HG03039 (cell line): ENCODE data around the gene PXDN.
"Not testable (repeated sequence)": the region's sequence is repeated elsewhere in the genome, so short reads cannot be mapped to it uniquely, and the experiment has no call there.

Source experiments
- ATAC-seq: cut with Tn5 transposase; IDR thresholded peaks from one replicate; pipeline ENCODE4 v1.9.1; 2021; ENCODE audit warnings: mild to moderate bottlenecking, moderate library complexity; ENCODE audit not compliant: unreplicated experiment

PXDN gene

DNA sequence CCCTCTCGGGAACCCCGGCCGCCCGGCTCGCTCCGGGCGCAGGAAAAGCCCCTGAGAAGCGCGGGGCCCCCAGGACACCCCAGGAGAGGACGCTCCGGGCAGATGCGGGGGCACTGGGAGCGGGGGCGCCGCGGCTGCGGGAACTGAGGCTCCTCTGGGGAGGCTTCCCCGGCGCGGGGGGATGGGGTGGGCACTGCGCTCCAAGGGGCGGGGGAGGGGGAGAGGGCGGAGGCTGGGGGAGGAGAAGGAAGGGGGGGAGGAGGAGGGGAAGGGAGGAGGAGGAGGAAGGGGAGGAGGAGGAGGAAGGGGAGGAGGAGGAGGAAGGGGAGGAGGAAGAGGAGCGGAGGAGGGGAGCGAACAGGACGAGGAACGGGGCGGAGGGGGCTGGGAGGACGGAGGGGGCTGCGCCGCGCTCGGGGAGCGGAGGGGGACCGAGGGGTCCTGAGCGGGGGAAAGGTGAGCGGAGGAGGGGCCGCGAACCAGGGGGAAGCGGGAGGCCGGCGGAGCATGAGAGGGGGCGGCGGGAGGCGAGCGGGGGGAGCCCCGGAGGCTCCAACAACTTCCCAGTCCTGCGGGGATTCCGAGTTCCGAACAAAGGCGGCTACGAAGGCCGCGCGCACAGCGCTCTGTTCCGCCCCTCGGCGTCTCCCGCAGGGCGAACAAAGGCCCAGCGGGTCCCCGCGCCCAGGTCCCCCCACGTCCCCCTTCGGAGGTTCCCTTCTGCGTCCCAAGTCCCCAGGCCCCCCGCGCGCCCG is 742 bp downstream of the PXDN start:
- ATAC-seq = no peak

DNA sequence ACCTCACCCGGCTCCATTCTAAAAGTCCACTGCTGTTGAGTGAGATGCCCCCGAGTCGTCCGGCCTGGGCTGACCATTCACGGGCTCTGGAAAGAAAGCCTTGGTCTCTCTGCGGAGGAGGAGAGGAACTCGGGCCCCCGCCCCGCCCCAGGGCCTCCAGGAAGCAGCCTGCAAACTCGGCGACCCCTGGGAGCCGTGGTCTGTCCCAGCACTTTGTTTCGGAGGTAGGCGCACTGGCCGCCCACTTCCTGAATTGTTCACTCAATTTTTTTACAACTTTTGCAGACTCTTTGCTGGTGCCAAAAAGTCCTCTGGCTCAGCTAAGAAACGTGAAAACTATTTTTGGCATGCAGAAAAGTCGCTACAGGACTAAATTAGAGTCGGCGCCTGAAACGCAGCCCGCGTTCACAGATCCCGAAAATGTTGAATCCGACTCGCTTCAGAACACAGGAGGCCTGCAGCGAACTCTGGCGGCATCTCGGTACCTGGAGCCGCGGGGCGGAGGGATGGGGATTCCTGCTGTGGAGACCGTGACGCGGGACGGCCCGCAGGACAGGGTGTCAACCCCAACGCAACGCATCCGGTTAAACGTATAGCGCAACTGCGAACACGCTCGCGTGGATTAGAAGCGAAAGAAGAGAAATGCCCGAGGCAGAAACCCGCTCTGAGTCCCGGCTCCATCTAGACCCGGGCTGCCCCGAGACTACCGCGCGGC is 1.5 kb downstream of the PXDN start:
- ATAC-seq = no peak

DNA sequence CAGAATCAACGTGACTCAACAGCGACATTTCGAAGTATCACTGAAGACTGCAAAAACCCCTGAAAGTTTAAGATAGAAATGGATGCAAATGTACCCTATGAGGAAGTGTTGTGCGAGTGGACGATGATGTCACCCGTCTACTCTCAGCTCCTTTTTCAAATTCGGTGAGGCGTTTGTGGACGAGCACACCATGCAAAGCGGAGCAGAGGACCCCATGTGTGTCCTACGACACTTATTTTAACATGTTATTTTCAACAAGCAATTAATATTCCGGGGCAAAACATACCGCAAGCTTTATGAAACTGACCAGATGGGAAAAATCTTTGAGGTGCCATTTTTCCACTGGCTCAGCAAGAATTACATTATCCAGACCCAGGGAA is 2.0 kb downstream of the PXDN start:
- no peak for ATAC-seq

DNA sequence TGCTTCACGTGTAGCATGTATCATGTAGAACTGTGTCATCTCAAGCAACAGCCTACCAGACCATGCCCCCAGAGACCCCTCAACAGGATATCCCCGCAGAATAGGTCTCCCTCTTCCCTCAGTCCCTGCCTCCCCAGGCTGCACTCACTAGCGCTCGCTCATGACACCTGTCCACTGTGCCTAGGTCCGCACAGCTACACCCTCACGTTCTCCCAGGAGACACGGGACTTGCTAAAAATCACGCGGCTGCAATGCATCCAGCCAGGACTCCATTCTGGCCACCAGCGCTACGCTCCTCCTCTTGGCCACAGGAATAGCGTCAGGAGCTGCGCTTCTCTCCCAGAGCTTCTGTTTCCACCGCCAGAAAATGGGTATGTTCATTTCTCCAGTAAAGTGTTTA is 2.5 kb downstream of the PXDN start:
- no peak for ATAC-seq

DNA sequence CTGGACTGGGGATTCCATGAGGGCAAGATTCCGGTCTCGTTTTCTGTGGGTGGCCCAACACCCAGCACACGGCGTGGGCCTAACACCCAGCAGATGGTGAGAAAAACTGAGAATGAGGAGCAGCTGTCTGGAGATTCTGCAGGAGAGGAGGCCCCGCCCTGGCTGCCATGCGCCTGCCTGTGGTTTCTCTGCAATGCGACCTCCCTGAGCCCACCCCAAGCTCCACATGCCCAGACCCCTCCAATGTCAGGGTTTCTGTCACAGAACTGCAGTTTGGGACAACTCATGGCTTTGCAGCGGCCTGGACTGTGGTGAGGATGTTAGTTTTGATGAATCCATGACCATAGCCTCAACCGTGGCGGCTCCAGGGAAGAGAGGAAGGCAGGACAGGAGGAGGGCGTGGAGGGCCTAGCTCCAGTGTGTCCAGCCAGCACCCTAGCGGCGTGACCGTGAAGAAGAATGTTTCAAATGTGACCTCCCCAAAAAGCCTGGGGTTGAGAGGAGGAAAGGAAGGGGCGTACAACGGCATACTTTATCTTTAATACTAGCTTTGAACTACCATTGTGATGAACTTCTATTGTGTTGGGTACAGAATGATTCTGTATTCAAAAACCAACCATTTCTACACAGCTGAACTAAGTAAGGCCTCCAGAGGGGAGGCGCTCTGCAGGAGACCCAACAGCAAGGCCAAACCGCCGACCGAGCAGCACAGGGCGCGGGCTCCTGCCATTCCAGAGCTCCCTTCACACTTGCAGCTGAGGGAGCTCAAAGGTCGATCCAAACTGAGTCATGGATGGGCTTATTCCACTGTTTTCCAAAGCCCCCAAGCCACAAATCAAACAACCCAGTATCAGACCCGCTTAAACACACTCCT is 3.4 kb downstream of the PXDN start:
- ATAC-seq = no peak

DNA sequence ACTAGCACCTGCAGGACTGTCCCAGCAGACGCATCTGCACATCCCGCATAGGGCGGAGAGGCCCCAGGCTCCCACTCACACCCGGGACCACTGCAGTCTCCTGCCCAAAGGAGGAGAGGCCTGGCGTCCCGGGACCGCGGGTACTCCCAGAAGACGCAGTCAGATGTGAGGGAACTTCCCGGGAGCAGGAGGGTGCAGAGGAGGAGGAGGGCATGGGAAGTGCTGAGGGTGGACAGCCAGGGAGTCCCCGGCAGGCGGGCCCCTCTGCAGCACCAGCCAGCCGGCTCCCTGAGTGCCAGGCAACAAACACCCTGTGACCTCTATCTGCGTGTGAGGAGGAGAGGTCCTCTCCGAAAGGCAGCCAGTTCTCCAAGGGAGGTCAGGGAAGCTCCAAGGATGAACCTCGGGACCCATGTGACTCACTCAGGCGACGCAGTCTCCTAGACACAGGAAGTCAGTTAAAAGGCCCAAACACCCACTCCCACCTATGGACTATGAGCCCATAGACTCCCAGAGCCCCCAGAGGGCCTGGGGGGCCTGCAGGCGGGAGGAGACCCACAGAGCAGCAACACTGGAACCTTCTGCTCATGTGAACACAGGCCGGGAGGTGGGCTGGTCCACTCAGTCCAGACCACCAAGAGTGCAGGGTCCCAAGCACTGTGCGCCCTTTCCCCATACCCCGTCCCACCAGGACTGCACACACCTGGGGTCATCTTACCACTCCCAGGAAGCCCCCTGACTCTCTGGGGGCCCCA is 4.2 kb downstream of the PXDN start:
- no peak for ATAC-seq

DNA sequence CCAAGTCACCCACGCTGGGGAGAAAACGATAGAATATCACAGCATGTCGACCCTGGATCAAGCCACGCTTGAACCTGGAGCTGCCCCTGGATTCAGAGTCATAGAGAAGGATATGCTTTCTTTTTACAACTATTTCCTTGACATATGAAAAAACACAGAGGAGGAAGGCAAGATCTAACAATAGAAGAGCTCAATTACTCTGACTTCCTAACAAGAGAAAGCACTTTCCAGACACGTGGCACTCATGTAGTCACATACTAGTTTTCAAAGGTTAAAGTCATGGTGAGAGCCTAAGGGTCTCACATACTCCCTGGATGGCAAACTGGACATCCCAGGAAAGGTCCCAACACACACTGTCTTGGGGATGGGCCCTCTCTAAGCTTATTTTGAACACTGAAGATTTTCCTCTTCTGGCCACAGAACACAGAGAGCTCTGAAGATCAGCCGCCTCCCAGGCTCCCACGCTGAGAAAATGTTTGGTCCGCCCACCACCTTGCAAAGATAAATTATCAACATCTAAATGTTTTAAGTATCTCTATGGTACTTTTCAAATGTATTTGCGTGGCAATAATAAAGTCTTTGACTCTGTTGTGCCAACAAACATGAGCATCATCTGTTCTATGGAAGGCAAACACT is 4.9 kb downstream of the PXDN start:
- ATAC-seq = no peak

DNA sequence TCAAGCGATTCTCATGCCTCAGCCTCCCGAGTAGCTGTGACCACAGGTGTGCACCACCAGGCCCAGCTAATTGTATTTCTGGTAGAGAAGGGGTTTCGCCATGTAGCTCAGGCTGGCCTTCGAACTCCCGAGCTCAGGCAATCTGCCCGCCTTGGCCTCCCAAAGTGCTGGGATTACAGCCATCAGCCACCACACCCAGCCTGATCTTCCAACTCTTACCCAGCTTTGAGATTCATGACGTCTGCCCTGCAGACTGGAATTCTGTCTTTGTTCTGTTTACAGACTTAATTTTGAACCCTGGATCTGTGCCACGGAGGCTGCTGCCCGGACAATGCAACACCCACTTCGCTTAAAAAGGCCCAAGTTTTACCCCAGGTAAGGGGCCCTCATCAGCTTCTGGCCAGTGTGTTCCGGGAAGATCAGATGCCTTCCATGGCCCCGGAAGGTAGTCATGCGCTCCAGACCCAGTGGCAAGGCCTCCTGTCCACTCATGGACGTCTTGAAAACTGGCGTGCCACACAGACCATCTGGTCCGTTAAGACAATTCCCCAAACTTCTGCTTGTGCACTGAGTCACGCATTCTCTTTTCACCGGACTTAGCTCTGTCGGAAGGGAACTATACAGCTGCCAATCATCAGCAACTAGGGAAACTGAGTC is 5.5 kb downstream of the PXDN start:
- ATAC-seq = no peak

DNA sequence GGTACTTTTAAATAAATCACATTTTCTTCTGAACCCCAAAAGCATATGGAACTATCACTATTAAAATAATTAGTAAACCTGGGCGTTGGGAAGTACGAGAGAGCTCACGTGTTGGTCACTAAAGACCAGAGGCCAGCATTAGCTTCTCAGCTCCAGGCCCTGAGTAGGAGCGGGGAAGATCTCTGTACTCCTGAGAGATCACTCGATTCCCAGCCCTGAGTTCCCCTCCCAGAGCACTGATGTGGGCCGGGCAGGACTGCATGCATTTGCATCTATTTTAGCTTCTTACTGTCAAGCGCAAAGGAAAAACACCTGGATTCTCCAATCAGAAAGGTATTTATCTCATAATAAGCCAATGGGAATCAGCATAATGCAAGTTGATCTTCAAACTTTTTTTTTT is 6.2 kb downstream of the PXDN start:
- ATAC-seq = no peak

DNA sequence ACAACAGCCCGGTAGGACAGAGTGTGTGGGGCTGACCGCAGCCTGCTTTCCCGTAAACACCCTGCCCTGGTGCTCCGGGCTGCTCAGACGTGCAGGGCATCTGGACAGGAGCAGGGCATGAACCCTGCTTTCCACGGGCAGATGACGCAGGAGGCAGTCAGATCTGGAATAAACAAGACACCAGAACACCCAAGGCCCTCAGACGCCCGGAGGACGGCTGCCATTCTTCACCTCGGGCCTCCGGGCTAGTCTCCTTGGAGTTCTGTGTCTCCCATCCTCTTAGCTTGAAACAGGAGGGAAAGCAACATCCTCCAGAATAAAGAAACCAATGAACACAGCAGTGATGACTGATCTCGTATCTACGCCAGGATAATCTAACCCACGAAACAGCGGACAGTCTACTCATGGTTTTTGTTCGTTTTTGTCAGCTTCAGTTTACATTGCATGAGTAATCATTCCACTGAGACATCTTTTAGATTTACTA is 7.3 kb downstream of the PXDN start:
- no peak for ATAC-seq

DNA sequence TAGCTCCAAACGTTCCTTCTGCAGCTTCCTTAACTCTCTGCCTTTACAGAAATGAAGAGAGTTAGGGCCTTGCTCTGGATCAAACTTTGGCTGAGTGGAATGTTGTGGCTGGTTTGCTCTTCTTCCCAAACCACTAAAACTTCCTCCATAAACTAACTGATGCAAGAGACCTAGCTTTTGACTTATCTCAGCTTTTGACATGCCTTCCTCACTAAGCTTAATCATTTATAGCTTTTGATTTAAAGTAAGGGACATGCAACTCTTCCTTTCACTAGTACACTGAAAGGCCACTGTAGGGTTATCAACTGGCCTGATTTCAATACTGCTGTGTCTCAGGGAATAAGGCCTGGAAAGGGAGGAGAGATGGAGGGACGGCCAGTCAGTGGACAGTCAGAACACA is 8.3 kb downstream of the PXDN start:
- no peak for ATAC-seq

DNA sequence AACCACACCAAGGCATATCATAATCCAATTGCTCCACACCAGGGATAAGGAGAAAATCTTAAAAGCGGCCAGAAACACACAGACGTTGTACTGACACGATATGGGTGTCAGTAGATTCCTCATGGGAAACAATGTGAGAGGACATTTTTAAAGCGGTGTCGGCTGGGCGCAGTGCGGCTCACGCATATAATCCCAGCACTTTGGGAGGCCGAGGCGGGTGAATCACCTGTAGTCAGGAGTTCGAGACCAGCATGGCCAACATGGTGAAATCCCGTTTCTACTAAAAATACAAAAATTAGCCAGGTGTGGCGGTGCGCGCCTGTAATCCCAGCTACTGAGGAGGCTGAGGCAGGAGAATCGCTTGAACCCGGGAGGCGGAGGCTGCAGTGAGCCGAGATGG is 11.0 kb downstream of the PXDN start:
- ATAC-seq = not testable (repeated sequence)

DNA sequence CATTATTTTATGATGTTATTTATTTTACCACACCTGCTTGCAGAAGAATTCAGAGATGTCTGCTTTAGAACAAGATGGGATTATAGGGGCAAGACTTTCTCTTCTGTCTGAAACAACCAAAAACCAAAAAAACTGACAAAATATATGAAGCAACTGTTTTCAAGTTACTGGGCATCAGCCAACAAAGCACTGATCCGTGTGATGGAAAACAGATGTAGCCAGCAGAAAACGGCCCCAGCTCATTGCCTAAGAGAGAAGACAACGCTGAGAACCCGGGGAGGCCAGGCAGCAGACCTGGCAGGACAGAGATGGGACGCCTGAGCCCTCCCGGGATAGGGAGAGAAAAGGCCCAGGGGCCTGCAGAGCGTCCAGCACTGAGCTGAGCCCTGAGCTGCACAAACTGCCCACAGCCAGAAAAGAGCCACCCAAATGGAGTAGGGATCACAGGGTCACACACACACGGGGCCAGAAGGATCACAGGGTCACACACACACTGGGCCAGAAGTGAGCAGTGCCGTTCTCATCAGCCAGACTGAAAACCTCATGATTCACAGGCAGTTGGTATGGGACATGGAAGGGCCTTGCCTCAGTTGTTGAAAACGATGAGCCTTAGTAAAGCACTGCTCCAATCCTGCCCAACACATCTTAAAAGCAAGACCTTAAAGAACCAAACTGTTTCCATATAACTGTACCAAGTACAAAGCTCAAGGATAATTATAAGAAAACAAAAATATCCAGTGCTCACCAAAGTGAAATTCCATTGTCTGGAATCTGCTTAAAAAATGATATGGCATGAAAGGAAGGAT is 12.1 kb downstream of the PXDN start:
- no peak for ATAC-seq

DNA sequence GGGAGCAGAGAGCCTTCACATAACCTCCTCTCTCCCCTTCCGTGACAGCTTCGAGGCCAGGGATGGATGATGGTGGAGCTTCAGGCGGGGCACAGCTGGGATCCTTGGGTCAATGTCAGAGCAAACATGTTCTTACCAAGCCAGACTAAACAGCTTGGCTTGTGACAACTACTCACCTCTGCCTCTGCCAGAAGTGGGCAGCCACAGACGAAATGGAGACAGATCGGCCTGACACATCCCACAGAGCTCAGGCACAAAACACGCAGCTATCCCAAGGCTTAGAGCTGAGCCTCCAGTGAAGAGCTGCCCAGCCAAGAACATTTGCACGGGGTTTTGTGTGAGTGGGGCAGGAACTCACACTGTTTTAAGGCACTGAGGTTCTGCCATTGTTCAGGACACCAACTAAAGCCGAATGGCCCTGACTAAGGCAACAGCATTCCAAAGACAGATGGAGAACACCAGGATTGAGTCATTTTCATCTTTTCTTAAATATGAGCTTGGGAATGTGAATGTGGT is 12.8 kb downstream of the PXDN start:
- no peak for ATAC-seq

DNA sequence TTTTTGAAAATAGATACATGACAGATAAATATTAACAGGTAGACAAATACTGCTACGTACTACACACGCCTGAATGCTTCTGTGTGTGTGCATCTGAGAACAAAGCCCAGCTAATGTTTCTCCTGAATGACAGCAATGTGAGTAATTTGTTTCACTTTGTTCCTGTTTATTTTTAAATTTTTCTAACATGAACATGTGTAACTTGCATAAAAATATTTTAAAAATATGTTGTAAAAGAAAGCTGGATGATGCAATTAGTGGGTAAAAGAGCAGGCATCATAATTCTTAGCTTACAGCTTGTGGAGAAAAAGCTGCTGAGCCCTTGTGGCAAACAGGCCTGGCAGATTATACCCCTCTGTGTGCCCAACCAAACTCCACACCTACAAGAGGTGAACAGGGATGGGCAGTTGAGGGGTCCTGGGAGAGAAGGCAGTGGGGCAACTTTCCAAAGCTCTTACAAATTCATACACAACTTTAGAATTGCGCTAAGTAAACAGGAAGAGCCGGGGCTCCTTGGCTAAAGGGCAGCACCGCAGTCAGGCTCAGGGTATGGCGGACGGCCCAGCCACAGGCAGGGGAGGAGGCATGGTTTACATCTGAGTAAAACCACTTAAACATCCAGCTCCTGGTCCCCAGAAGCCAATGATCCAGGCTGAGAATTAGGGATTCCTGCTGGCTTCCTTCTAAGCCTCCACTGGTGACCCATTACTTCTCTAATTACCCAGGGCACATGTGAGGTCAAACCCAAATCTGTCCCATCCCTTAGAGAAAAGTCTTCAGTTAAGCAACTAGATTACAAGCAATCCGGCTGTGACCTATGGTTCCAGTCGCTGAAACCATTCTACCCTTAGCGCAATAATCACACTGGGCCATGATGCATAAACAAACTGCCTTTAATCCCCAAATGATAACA is 14.0 kb downstream of the PXDN start:
- no peak for ATAC-seq

DNA sequence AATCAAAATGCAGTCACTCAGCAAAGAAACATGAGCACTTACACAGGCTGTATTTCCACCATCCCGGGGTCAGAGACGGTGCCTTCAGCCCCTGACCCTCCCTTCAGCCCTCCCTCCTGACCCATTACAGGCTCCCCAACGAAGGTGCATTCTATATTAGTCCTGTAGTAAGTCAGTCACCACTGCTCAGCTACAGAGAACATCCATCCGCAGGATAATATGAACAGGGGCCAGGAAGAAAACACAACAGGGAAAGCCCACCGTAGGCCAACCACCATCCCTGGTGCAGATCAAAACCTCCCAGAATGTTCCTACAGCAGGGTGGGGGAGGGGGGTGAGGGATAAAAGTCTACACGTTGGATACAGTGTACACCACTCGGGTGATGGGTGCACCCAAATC is 15.1 kb downstream of the PXDN start:
- ATAC-seq = no peak

DNA sequence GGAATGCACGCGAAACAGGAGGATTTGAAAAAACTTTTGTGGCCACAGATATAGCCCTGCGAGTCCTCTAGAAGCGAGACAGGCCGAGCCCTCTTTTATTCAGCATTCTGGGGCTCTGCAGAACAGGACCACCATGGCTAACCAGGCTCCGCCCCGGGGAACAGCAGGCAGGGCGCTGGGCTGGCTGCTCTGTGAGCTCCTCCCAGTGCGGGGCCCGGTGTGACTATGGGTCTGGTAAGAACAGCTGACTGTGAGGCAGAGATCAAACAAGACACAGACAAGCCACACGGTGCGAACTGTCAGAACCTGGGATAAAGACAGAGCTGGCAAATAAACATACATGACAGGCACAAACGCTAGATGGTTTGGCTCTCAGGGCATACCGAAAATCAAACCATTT is 15.5 kb downstream of the PXDN start:
- no peak for ATAC-seq
